ENCODE data around the gene CDC37L1. TPM values are rescaled to one million over a fixed set of nuclear protein-coding genes. Genes with fewer than 3 reads are reported as not detected.

CDC37L1 gene
- total RNA-seq, 3 donors from 2014 or later = 36.4 to 53.4 (median 42.7) TPM

- H3K36me3 ChIP-seq = peaks cover 10% of the 10 kb centered on the region
Measured at GRCh38 chr9:4717815-4718214, 38.4 kb downstream of the CDC37L1 start.

DNA sequence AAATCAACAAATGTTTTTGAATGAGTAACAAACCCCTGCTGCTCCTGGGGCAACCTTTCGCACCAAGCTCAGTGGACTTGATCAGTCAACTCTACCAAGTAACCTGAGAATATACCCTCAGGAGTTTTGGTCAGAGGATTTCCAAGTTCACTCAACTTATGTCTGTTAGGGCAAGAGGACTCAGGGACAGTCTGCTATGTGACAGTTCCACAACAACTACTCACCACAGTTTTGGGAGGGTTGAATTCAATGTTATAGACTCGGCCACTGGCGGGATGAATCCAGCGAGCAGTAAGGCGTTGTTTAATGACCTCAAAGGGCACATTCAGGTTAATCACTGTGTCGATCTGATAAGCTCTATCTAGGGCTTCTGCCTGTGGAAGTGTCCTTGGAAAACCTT is 39.5 kb downstream of the CDC37L1 start:
- TF ChIP-seq, protein P1, sequence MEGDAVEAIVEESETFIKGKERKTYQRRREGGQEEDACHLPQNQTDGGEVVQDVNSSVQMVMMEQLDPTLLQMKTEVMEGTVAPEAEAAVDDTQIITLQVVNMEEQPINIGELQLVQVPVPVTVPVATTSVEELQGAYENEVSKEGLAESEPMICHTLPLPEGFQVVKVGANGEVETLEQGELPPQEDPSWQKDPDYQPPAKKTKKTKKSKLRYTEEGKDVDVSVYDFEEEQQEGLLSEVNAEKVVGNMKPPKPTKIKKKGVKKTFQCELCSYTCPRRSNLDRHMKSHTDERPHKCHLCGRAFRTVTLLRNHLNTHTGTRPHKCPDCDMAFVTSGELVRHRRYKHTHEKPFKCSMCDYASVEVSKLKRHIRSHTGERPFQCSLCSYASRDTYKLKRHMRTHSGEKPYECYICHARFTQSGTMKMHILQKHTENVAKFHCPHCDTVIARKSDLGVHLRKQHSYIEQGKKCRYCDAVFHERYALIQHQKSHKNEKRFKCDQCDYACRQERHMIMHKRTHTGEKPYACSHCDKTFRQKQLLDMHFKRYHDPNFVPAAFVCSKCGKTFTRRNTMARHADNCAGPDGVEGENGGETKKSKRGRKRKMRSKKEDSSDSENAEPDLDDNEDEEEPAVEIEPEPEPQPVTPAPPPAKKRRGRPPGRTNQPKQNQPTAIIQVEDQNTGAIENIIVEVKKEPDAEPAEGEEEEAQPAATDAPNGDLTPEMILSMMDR (IDR thresholded peaks at IDR 0.05) = no peak
- no peak for TF ChIP-seq POLR2A (IDR thresholded peaks at IDR 0.05)
- TF ChIP-seq POLR2AphosphoS5 (IDR thresholded peaks at IDR 0.05) = no peak
- H3K27me3 ChIP-seq = no peaks in the 10 kb centered on the region
- DNase-seq (ENCODE audit: low spot score in 2 of 2) = no peak
- H3K9me3 ChIP-seq = no peaks in the 10 kb centered on the region
- intact Hi-C loops (cut with DNase I; ENCODE audit: low total_unique reads) = no loop called here
- peaks cover 7% of the 10 kb centered on the region for H3K36me3 ChIP-seq
- H3K4me3 ChIP-seq = no peak overlapping the region
- no peak overlapping the region for H3K27ac ChIP-seq
- no peaks in the 10 kb centered on the region for H3K4me1 ChIP-seq

More at GRCh38 chr9:4717815-4718214, 38.4 kb downstream of the CDC37L1 start:
- TF ChIP-seq, protein P1 (IDR thresholded peaks at IDR 0.05) = no peak
- no peak for DNase-seq (ENCODE audit: low spot score in 2 of 2)
- intact Hi-C loops (cut with DNase I; ENCODE audit: low total_unique reads) = no loop called here
- Histone ChIP-seq H3K4me1 (no peaks in the 10 kb centered on the region), H3K27me3 (no peaks in the 10 kb centered on the region), H3K9me3 (no peaks in the 10 kb centered on the region), H3K27ac (no peak overlapping the region), H3K4me3 (no peak overlapping the region)

DNA sequence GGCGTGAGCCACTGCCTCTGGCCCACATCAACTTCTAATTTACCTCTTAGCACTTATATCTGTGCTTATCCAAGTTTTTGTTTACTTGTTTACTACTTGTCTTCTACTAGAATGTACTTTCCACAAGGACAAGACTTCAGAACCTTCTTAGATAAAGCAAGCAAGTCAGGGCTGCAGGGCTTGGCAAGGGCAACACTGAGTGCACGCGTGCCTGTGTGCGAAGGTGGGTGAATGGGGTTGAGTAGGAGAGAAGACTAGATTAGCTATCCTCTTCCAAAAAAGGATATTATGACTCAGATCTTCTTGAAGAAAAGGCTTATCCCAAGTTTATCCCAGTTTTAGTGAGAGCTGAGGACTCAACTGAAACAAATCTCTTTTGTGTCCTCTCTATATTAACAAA is 42.4 kb downstream of the CDC37L1 start:
- Histone ChIP-seq H3K4me1 (no peaks in the 10 kb centered on the region), H3K9me3 (no peaks in the 10 kb centered on the region), H3K27ac (no peak overlapping the region), H3K36me3 (peaks cover 7% of the 10 kb centered on the region), H3K27me3 (no peaks in the 10 kb centered on the region), H3K4me3 (no peak overlapping the region)
- DNase-seq (ENCODE audit: low spot score in 2 of 2) = no peak
- no peak for TF ChIP-seq POLR2A (IDR thresholded peaks at IDR 0.05)
- intact Hi-C loops (cut with DNase I; ENCODE audit: low total_unique reads) = no loop called here

GRCh38 chr9:4725706-4726442 is 46.5 kb downstream of the CDC37L1 start:
- Histone ChIP-seq H3K27me3 (no peaks in the 10 kb centered on the region), H3K4me3 (no peak overlapping the region), H3K9me3 (no peaks in the 10 kb centered on the region), H3K4me1 (no peaks in the 10 kb centered on the region), H3K36me3 (no peaks in the 10 kb centered on the region), H3K27ac (no peak overlapping the region)
- no peak for DNase-seq (ENCODE audit: low spot score in 2 of 2)
- intact Hi-C loops (cut with DNase I; ENCODE audit: low total_unique reads) = no loop called here
- TF ChIP-seq, protein P1 (IDR thresholded peaks at IDR 0.05) = no peak
- no peak for TF ChIP-seq POLR2A (IDR thresholded peaks at IDR 0.05)

DNA sequence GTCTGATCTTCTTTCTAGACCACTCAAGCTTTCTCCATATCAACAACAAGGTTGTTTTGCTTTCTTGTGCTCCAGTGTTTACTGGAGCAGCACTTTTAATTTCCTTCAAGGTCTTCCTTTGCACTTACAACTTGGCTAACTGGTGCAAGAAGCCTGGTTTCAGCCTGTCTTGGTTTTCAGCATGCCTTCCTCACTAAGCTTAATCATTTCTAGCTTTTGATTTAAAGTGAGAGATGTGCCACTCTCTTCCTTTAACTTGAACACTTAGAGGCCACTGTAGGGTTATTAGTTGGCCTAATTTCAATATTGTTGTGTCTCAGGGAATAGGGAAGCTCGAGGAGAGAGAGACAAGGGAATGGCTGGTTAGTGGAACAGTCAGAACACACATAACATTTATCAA is 48.2 kb downstream of the CDC37L1 start:
- no peaks in the 10 kb centered on the region for H3K9me3 ChIP-seq
- H3K4me3 ChIP-seq = no peak overlapping the region
- TF ChIP-seq, protein P1 (IDR thresholded peaks at IDR 0.05) = no peak
- TF ChIP-seq POLR2AphosphoS5 (IDR thresholded peaks at IDR 0.05) = no peak
- no peak for TF ChIP-seq POLR2A (IDR thresholded peaks at IDR 0.05)
- no peaks in the 10 kb centered on the region for H3K36me3 ChIP-seq
- no peaks in the 10 kb centered on the region for H3K27me3 ChIP-seq
- no peak for DNase-seq (ENCODE audit: low spot score in 2 of 2)
- intact Hi-C loops (cut with DNase I; ENCODE audit: low total_unique reads) = no loop called here
- H3K27ac ChIP-seq = no peak overlapping the region
- H3K4me1 ChIP-seq = no peaks in the 10 kb centered on the region
